Activated CD4-positive, CD25-positive, alpha-beta regulatory T cell treated with anti-CD3 and anti-CD28 coated beads, Interleukin-2, amount 50 U/mL, for 72 hours (primary cell): ENCODE data around the gene ZNF697.
A peak's percentile ranks its signal among the peaks of the same experiment; 100 is the strongest.
"Not testable (repeated sequence)": the region's sequence is repeated elsewhere in the genome, so short reads cannot be mapped to it uniquely, and the experiment has no call there.

ENCODE experiments used
- DNase-seq: peaks from one replicate; pipeline ENCODE4 v3.0.0; 2021

Gene ZNF697

DNA sequence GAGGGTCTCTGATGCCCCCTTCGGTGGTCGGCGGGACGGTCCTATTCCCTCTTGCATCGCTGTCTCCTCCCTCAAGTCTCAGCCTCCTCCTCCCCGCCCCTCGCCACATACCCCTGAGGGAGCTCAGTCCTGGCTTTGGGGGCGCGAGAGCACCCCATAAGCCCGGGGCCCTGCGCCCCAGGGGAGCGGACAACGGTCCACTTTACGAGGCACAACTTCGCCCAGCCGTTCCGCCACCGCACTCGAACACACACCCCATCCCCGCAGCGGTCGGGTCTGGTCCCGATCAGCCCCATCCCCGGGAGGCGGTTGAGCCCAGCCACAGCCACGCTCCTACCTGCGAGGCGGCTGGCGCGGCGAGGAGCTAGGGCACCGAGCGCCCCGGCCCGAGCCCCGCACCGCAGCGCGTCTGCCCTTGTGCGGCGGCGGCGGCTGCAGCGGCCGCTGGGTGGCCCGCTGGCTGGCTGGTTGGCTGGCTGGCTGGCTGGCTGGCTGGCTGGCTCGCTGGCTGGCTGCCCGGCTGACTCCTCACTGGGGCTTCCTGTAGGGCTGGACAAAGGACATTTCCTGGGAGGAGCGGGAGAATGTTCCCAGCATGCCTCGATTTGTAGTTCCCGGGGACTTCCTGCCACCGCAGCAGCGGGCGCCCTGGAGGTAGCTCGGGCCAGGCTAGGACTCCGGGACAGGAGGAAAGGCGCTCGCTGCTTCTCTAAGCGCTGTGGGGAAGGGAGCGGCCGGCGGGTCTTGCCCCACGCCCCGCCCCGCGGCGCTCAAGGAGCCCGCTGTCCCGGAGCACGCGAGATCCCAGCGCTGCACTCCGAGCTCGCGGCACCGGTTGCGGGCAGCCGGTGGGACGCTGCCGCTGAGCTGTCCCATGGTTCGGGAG, at the start of gene ZNF697:
TSS of gene ZNF697 (minus strand) at position 533 of the 886 bp plus-strand sequence. CDS start 22,166 bp downstream, outside the sequence.
- DNase-seq = peak; percentile 35

DNA sequence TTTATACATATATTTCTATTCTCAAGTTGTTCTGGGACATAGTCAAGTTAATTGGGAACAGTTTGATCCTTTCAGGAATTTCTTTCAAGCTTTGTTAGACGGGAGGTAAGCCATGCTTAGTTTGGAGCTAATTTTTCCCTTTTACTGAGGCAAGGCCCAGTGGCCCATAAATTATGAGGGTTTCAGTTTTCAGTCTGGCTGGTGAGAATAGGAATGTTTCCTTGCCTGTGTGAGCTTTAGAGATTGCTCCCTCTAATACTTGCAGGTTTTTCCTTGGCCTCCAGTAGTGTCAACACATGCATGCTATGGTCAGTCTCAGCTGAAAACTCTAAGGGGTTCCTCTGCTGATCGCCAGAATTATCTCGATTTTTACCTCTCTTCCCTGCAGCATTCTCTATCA, 49.5 kb upstream of the ZNF697 start:
- no peak for DNase-seq

DNA sequence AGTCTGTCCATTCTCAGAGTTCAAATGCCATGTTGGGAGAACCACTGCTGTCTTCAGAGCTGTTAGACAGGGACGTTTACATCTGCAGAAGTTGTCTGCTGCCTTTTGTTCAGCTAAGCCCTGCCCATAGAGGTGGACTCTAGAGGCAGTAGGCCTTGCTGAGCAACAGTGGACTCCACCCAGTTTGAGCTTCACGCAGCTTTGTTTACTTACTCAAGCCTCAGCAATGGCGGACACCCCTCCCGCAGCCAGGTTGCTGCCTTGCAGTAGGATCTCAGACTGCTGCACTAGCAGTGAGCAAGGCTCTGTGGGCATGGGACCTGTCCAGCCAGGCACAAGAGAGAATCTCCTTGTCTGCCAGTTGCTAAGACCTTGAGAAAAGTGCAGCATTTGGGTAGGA, 48.8 kb upstream of the ZNF697 start:
- DNase-seq = not testable (repeated sequence)

DNA sequence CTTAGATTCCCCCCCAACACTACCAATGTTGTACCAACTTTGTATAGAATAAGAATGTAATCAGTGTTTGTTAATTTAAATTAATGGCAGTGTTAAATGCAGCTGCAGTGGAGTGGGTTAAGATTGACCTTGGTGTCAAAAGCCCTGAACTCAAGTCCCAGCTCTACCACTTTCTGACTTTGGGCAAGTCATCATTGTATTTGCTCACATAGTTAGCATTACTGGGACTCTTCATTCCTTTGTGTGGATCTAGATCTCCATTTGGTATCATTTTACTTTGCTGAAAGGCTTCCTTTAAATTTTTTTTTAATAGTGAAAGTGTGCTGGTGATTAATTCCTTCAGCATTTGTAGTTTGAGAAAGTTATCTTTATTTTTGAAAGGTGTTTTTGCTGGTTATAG, 41.4 kb upstream of the ZNF697 start:
- DNase-seq = no peak

DNA sequence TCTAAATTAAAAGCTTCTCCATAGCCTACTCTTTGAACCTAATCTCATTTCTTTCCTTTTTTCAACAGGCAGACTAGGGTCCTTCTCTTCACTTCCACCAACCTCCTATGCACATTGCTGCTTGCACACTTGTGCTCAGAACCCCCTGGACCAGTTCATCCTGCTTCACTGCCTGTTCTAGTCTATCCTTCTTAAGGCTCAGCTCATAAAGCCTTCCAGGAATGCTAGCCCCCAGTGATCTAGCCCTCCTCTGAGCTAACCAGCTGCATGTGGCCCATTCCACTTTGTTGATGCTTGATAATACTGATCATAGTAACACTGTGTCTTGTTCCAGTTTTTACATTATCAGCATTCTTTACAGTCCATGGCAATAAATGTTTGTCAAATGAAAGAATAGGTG, 40.7 kb upstream of the ZNF697 start:
- DNase-seq = no peak

DNA sequence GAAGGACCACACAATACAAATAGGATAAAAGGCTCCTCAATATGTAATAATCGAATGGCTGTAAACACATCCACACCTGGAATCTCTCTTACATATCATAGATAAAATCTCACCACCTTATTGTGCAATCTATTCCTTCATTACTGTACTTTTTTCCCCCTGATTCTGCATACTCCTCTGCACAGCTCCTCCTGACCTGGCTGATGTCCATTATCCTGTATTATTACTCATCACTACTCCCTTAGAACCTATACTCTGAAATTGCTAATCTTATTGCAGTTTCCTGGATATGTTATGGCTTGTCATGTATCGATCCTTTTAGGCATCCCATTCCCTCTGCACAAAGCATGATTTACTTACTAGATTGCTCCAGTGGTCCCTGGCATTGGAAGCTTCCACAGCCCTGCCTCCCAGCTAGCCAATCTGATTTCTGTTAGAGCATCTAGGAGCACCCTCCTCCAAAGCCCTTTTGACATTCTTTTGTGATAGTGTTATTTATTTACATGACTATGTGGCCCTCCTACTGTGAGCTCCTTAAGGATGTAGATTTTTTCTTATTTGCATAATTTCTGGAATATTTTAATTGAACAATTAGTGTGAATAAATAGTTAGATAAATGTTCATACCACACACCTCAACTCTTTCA, 39.5 kb upstream of the ZNF697 start:
- DNase-seq = no peak

DNA sequence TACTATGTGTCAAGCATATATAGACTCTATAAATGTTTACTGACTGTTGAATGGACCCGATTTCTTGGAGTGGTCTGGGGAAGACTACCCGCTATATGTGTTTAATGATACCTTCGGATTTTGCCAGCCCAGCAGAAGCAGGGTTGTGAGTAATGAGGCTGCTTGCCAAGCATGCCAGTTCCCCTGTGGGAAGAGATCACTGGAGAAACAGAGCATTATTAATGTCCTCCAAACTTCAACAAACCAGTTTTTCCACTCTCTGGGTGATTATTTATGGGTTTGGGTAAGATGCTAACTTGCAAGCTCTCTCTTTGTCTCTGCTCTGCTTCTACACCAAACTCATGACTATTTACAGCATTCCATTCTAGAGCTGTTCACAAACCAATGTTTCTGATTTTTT, 38.6 kb upstream of the ZNF697 start:
- no peak for DNase-seq

DNA sequence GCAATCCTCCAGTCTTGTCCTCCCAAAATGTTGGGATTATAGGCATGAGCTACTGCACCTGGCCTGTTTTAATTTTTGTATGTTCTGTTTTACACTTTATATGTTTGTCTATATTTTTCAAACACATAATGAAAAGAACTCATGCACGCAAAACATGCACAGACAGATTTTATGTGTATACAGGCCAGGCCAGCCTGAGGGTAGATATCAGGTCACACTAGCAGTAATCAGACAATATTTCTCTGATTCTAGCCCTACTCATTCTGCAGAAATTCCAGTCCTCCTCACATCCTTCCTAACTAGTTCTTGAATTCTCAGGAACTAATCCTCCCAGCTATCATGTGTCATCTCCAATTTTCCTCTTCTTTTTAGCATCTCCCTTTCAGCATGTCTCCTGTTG, 35.8 kb upstream of the ZNF697 start:
- DNase-seq = no peak

DNA sequence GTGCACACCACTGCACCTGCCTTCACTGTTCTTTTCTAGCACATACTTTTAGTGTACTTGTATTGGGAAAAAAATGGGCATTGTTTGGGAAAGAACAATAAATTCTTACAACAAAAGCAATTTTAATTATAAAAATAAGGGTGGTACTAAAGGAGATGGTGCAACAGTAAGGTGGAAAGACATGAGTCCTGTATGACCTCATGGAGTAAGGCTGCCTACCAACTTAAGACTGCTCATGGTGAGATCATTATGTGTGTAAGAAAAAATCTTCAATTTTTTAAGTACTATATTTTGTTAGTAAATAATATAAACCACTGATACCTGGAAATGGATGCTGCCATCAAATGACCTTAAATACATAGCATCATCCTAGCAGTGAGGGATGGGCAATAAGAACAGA, 34.1 kb upstream of the ZNF697 start:
- DNase-seq = no peak

DNA sequence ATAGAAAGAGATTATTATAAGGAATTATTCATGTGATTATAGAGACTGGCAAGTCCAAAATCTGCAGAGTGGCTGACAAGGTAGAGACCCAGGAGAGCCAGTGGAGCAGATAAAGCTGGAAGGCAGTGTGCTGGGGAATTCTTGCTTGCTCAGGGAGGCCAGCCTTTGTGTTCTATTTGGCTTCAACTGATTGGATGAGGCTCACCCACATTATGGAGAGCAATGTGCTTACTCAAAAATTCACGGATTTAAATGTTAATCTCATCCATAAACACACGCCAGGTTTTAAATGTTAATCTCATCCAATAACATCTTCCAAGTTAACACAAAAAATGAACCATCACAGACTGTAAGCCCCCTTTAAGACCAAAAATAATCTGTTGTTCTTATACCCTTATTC, 33.5 kb upstream of the ZNF697 start:
- DNase-seq = no peak

DNA sequence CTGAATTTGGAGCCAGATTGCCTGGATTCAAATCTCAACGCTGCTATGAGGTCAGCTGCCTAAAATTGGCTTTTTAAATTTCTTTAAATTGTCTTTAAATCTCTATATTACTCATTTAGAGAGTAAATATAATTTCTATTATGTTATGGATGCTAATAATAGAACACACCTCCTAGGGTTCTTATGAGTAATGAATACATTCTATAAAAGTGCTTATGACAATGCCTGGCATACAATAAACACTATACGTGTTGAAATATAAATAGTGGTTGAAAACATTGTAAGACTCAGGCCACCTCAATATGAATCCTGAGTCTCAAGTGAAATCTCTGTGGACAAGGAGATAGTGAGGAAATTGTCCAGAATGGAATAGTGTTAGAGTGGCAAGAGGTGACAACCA, 32.7 kb upstream of the ZNF697 start:
- DNase-seq = no peak

DNA sequence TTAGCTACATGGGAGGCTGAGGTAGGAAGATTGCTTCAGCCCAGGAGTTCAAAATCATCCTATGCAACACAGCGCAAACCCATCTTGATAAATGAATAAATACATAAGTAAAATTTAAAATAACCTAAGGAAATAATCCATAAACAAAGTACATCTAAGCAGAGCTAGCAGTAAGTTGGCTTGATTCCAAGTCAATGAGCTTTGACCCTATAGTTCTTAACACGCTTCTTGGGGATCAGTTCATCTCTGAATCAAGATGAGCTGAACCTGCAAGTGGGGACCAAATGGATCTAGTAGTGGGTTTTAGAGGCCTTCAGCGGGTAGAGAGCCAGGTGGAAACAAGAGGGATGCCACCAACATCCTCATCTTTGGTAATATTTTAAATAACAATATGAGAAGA, 32.1 kb upstream of the ZNF697 start:
- DNase-seq = no peak

DNA sequence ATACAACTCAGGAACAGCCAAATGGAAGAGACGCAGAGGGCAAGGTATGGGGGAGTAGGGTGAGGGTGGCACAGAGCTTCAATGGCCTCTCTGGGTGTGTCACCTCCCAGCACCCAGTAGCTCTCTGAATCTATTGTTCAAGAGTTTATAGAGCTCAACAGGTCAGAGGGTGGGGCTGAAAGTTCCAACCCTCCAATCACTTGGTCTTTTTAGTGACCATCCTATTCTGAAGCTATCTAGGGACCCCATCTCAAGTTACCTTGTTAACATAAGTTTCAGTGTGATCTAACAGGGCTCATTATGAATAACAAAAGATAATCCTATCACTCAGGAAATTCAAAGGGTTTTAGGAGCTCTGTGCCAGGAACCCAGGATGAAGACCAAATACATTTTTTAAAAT, 31.2 kb upstream of the ZNF697 start:
- DNase-seq = no peak

DNA sequence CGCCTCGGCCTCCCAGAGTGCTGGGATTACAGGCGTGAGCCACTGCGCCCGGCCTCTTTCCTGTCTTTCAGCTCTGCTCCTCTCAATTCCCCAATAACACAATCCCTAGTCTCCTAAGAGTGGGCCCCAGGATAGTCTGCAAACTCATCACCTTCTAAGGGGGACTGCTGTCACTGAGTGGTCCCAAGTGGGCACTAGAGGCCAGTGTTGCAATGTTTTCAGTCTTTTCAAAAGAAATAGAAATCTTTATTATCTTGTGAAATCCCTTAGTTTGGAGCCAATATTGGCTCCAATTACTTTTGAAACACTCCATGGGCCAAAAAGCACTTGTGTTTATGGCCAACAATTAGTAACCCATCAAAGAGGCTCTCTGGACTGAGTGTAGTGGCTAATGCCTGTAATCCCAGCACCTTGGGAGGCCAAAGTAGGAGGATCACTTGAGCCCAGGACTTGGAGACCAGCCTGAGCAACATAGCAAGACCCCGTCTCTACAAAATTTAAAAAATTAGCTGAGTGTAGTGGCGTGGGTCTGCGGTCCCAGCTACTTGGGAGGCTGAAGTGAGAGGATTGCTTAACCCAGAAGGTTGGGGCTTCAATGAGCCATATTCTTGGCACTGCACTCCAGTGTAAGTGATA, 28.6 kb upstream of the ZNF697 start:
- no peak for DNase-seq

DNA sequence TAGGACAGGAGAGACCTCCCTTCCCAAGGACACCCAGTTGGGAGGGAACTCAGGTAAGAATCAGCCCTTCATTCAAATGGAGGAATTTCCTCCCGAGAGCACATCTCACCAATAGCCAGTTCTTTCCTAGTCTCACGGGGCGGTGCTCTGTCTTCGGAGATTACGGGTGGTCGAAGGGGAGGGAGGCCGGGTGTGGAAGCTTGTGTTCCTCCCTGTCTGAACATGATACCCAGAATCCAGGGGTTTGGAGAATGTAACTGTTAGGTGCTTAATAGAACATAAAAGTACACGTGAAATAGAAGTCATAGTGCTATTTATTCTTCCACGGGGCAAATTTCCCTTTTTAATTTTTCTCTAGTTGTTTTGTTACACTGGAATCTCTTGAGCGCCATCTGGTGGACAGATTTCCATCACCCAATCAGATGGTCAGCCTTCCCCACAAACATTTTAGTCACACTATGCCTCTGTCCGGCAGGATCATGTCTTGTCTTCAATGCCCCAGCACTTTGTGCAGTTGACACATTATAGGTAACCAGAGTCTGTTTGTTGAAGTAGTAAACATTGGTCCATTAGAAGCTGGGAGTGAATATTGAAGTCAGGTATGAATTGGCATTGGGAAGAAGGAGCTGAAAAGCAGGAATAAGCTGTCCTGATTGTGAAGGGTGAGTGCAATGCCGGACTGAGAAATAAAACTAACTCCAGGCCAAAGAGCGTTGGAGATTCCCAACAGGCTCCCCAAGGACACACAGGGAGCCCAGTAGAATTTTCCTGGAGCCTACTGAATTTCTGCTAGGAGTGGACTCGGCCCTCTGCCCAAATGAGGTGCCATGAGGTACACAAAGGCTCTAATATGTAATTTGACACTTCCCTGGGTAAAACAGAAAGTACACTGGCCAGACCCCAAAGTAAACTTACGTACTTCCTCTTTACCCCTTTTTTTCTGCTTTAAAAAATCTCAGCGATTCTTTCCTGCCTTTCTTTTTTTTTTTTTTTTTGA, 27.6 kb upstream of the ZNF697 start:
- peak; percentile 57 for DNase-seq

DNA sequence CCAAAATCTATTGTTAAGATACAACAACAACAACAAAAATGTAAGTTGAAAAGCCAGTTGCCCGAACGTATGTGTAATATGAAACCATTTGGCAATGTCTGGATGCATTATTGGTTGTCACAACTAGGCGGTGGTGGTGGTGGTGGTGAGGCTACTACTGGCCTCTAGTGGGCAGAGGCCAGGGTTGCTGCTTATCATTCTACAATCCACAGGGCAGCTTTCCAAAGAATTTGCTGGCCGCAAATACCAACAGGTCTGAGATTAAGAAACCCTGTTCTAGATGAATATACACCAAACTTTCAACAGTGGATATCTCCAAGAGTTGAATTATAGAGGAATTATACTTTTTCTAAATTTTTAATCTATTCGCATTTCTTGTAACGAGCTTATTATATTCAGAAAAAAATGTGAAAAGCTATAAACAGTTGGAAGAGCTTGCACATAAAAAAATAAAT, 26.8 kb upstream of the ZNF697 start:
- no peak for DNase-seq

DNA sequence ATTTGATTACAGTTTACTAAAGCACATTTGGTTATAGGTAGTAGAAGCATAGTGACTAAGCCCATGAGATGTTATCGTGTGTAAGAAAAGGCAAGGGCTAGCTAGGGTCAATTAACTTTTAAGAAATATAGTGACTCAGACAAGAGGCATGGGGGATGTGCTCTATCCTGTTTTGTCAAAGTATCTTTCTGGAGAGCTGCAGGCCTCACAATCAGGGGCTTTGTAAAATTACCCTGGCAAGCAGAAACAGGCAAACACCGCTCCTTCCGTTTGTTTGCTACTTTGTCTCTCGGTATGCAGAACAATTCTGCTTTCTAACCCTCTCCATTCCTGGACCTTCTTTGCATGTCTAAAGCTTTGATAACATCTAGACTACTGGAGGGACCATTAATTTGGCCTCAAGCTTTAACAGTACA, 26.1 kb upstream of the ZNF697 start:
- DNase-seq = no peak

DNA sequence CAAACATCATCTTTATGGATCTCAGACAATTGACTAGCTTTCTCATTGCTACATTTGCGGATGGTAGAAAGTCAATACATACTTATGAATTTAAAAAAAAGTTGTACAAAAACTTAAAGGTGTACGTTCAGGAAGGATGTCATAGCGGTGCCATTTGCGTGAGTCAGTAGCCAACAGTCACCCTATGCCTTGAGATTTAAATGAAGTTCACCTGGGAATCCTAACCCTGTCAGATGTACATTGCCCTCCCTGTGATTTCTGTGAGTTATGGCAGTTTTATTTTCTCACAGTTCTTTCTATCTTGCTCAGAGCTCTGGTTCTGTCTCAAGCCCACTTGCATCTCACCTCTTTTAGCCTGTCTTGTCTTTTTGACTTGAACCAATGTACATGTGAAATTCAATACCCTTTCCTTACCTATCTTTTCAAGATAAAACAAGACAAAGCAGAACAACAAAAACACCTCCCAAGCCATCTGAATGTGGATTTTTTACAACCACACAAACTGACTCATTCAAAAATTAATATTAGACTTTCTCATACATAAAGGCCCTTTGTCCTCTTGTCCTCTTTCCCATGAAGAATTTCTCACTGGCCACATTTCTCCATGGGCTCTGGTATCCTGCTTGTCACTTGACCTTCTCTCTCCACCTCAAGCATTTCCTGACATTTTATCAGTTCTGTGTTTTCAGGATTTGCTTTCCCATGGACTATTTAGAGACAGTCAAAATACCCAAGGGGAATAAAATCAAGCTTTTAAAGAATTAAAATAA, 25.3 kb upstream of the ZNF697 start:
- no peak for DNase-seq

DNA sequence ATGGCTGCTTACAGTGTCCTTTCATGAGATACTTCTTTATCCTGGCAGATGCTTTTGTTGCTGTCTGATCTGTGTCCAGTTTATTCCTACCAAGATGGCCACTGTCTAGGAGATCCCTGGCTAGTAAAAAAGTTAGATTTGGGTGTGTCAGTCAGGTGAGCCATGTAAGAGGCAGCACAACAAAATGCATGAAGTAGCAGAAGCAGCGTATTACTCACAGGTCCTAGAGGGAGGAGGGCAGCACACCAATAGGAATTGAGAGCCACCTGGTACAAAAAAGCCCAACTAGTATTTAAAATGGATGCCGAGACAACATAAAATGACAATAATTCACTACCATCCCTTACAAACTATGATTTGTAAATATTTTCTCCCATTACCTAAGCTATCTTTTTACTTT, 22.8 kb upstream of the ZNF697 start:
- DNase-seq = no peak

DNA sequence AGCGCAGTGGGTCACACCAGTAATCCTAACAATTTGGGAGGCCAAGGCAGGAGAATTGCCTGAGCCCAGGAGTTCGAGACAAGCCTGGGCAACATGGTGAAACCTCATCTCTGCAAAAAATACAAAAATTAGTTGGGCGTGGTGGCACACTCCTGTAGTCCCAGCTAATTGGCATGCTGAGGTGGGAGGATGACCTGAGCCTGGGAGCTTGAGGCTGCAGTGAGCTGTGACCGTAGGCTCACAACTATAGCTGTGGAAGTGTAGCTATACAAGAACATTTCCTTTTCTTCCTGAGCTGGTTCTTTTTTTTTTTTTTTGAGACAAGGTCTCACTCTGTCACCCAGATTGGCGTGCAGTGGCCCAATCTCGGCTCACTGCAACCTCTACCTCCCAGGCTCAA, 19.1 kb upstream of the ZNF697 start:
- DNase-seq = no peak

DNA sequence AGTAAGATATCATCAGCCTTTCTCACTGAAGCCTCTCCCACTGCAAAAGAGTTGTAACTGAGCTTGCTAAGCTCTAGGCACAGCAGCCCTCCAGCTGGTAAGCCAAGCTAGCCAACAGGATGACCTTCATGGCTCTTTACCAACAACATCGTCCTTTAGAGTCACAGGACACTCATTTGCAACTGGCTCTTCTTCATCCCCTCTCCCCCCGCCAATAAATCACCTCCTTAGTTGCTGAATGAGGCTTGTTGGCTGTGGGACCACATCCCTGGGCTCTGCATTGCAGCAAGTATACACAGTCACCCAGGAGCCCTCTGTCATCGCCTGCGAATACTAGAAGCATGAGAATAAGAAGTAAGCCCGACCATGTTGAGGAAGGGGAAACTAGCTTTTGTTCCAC, 16.0 kb upstream of the ZNF697 start:
- no peak for DNase-seq

DNA sequence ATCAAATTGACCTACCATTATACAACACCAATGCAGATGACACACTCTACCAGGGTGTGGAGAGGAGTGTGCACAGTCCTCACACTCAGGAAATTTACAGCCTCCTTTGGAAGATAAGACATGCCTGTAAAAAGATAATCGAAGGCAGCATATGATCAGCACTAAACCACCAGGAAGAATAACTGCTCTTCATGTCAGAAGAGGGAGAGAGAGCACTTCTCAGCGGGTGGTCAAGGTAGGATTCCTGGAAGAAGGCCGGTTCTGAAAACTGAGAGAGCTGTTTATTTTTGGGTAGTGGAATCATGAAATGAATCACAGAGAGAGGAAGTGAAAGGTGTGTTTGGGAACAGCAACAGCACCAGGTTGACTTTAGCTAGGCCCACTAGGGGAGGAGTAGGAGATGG, 14.0 kb upstream of the ZNF697 start:
- DNase-seq = no peak
